Progenitor cell of endocrine pancreas (in vitro differentiated cells): ENCODE measurements around the gene COX8A. TPM values are rescaled to one million over a fixed set of nuclear protein-coding genes. Genes with fewer than 3 reads are reported as not detected.

Experiments
- DNase-seq: peaks from one replicate; pipeline ENCODE4 v3.0.0; 2021; ENCODE audit warnings: low spot score; ENCODE audit not compliant: unreplicated experiment
- H3K27ac Mint-ChIP-seq: 2 replicates; pipeline ENCODE4 v1.8.0; 2021; ENCODE audit warnings: mild to moderate bottlenecking, moderate library complexity, mixed read lengths
- H3K27me3 Mint-ChIP-seq: 2 replicates; pipeline ENCODE4 v1.8.0; 2021; ENCODE audit warnings: mixed read lengths
- H3K36me3 Mint-ChIP-seq: 2 replicates; pipeline ENCODE4 v1.8.0; 2022; ENCODE audit warnings: mixed read lengths; ENCODE audit not compliant: insufficient read depth
- H3K4me1 Mint-ChIP-seq: 2 replicates; pipeline ENCODE4 v1.8.0; 2021; ENCODE audit warnings: low read depth, mixed read lengths
- H3K4me3 Mint-ChIP-seq: 2 replicates; pipeline ENCODE4 v1.8.0; 2021; ENCODE audit warnings: low read depth, mild to moderate bottlenecking, moderate library complexity, mixed read lengths
- H3K9me3 Mint-ChIP-seq: 2 replicates; pipeline ENCODE4 v1.8.0; 2021; ENCODE audit warnings: low read depth, mixed read lengths
- total RNA-seq: library from RNA; stranded (reverse); gene quantifications from 2 replicates; pipeline ENCODE4 v1.2.1, GENCODE V29; 2021
- TF ChIP-seq, protein P1 (sequence below): fragments of 200-600 bp; sonication (generic); IDR thresholded peaks from one replicate; pipeline ENCODE4 v1.5.0; 2021; ENCODE audit warnings: antibody characterized with exemption, mild to moderate bottlenecking; ENCODE audit not compliant: unreplicated experiment

Gene COX8A
- total RNA-seq, 1 donor from 2014 or later, result 221 TPM

DNA sequence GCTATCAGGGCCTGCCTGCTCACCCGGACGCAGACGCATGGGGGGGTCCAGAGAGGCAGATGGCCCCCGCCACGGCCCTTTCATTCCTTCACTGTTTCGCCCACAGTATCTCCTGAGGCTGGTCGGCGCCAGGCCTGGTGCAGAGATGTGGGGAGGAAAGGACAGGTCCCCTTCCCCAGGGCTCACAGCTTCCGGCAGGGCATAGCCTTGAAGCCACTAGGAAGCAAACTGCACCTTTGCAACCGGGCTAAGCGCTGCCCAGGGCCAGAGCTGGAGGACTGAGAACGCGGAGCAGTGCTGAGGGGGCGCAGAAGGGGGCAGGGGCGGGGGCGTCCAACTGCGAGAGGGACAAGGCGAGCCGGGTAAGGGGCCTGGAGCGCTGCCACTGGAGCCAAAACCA lies 41.1 kb downstream of the COX8A start:
- Mint-ChIP-seq H3K4me3 (no peak overlapping the region), H3K36me3 (no peaks in the 10 kb centered on the region), H3K9me3 (no peaks in the 10 kb centered on the region), H3K4me1 (peaks cover 13% of the 10 kb centered on the region), H3K27me3 (peaks cover 27% of the 10 kb centered on the region), H3K27ac (no peak overlapping the region)
- no peak for DNase-seq
- TF ChIP-seq, protein P1, sequence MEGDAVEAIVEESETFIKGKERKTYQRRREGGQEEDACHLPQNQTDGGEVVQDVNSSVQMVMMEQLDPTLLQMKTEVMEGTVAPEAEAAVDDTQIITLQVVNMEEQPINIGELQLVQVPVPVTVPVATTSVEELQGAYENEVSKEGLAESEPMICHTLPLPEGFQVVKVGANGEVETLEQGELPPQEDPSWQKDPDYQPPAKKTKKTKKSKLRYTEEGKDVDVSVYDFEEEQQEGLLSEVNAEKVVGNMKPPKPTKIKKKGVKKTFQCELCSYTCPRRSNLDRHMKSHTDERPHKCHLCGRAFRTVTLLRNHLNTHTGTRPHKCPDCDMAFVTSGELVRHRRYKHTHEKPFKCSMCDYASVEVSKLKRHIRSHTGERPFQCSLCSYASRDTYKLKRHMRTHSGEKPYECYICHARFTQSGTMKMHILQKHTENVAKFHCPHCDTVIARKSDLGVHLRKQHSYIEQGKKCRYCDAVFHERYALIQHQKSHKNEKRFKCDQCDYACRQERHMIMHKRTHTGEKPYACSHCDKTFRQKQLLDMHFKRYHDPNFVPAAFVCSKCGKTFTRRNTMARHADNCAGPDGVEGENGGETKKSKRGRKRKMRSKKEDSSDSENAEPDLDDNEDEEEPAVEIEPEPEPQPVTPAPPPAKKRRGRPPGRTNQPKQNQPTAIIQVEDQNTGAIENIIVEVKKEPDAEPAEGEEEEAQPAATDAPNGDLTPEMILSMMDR, result no peak

GRCh38 chr11:64015935-64016845 lies 41.8 kb downstream of the COX8A start:
- Mint-ChIP-seq H3K27me3 (peaks cover 33% of the 10 kb centered on the region), H3K27ac (no peak overlapping the region), H3K4me3 (no peak overlapping the region), H3K4me1 (peaks cover 13% of the 10 kb centered on the region), H3K36me3 (no peaks in the 10 kb centered on the region), H3K9me3 (no peaks in the 10 kb centered on the region)
- DNase-seq, result no peak
- TF ChIP-seq, protein P1, result no peak

DNA sequence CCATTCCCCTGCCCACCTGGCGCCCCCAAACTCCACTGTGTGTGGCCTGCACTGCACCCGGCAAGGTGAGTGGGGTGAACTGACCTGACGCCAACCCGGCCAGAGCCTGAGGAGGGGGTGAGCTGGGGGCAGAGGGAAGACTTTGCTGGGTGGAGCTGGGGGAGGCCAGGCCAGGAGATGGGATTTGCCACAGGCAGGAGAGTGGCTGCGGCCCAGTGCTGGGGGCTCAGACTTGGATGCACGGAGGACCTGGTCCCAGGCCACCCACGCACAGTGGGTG lies 43.5 kb downstream of the COX8A start:
- H3K9me3 Mint-ChIP-seq, result no peaks in the 10 kb centered on the region
- H3K27me3 Mint-ChIP-seq, result peaks cover 39% of the 10 kb centered on the region
- no peak overlapping the region for H3K4me3 Mint-ChIP-seq
- no peaks in the 10 kb centered on the region for H3K36me3 Mint-ChIP-seq
- peaks cover 13% of the 10 kb centered on the region for H3K4me1 Mint-ChIP-seq
- no peak overlapping the region for H3K27ac Mint-ChIP-seq
- TF ChIP-seq, protein P1, result no peak
- no peak for DNase-seq

DNA sequence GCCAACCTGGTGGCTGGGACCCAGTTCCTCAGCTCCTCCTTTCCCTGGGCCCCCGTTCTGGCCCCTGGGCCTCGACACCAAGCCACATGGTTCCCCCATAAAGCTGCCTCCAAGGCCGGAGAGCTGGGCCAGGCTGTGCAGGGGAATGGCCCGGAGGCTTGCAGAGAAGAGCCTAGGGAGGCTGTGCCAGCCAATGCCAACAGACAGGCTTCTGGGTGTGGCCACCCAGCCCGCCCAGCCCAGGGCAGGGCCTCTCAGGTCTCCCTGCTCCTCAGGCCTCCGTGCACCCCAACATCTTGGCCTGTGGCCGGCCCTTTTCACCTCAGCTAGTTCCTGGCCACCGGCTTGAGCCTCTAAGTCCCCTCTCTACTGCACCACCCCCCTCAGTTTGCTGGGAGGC lies 43.9 kb downstream of the COX8A start:
- H3K9me3 Mint-ChIP-seq, result no peaks in the 10 kb centered on the region
- no peak overlapping the region for H3K4me3 Mint-ChIP-seq
- no peak for DNase-seq
- TF ChIP-seq, protein P1, result no peak
- no peaks in the 10 kb centered on the region for H3K36me3 Mint-ChIP-seq
- peaks cover 39% of the 10 kb centered on the region for H3K27me3 Mint-ChIP-seq
- no peak overlapping the region for H3K27ac Mint-ChIP-seq
- peaks cover 13% of the 10 kb centered on the region for H3K4me1 Mint-ChIP-seq

DNA sequence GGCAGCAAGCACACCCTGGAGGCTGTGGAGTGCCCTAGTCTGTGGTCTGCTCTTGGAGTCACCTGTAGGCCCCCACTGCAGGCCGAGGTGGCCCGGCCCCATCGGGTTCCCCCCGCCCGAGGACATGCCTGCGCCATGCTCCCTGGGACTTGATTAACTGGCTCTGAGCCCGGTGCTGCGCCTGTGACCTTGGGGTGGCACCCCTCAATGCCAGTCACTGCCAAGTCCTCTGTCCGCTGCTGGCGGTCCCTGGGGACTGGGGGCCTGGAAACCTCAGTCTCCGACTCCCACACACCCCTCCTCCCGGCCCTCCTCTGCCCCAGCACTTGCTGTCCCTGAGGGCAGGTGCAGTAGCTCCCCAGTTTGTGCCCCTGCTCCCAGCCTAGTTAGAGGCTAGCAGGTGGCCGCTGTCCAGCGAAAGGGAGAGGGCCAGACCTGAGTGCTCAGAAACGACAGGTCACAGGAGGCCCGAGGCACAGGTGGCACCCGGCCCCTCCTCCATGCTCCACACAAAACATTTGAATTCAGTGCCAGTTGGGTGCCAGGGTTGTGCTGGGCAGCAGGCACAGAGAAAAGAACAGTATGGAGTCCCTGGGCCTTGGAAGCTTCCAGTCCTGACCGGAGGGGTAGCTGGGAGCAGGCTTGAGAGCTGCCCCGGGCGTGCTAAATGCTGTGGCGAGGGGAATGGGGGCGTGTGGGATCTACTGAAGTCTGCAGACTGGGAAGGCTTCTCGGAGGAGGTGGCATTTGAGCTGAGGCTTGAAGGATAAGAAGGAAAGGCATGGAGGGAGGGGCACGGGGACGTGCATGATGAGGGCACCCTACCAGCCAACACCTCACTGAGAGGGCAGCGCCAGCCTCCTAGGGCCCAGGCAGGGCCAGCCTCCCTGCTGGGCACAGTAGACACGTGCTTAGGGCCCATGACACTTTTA lies 45.0 kb downstream of the COX8A start:
- peaks cover 43% of the 10 kb centered on the region for H3K27me3 Mint-ChIP-seq
- H3K4me3 Mint-ChIP-seq, result no peak overlapping the region
- H3K27ac Mint-ChIP-seq, result no peak overlapping the region
- DNase-seq, result no peak
- H3K9me3 Mint-ChIP-seq, result no peaks in the 10 kb centered on the region
- H3K36me3 Mint-ChIP-seq, result no peaks in the 10 kb centered on the region
- H3K4me1 Mint-ChIP-seq, result peaks cover 10% of the 10 kb centered on the region
- TF ChIP-seq, protein P1, result no peak
